ENCODE measurements around the gene KBTBD7.

DNA sequence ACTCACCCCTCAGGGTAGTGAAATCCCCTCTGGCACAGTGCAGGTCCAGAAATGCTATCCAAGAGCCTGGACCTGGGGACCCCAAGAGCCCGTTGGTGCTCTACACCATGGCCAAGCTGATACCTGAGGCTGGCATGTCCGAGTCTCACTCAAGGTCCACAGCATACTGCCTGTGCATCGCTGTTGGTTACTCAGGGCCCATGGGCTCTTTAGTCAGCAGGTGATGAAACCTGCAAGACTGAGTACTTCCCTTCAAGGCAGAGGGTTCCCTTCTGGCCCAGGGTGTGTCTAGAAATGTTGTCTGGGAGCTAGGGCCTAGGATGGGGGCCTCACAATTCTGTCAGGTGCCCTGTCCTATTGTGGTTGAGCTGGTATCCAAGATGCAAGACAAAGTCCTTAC, 19.6 kb upstream of the KBTBD7 start:
- TF ChIP-seq, protein P1, sequence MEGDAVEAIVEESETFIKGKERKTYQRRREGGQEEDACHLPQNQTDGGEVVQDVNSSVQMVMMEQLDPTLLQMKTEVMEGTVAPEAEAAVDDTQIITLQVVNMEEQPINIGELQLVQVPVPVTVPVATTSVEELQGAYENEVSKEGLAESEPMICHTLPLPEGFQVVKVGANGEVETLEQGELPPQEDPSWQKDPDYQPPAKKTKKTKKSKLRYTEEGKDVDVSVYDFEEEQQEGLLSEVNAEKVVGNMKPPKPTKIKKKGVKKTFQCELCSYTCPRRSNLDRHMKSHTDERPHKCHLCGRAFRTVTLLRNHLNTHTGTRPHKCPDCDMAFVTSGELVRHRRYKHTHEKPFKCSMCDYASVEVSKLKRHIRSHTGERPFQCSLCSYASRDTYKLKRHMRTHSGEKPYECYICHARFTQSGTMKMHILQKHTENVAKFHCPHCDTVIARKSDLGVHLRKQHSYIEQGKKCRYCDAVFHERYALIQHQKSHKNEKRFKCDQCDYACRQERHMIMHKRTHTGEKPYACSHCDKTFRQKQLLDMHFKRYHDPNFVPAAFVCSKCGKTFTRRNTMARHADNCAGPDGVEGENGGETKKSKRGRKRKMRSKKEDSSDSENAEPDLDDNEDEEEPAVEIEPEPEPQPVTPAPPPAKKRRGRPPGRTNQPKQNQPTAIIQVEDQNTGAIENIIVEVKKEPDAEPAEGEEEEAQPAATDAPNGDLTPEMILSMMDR (conservative IDR thresholded peaks at IDR 0.05) = no peak
- TF ChIP-seq ZFX (IDR thresholded peaks at IDR 0.05) = no peak

Measured in C4-2B (cell line).